GM18519 (cell line): ENCODE measurements around the gene KIAA1191.
A peak's percentile ranks its signal among the peaks of the same experiment; 100 is the strongest.

Experiments used
- ATAC-seq: cut with Tn5 transposase; IDR thresholded peaks from one replicate; pipeline ENCODE4 v1.9.1; 2021; ENCODE audit warnings: mild to moderate bottlenecking, moderate library complexity; ENCODE audit not compliant: unreplicated experiment, low FRiP score

KIAA1191 gene

DNA sequence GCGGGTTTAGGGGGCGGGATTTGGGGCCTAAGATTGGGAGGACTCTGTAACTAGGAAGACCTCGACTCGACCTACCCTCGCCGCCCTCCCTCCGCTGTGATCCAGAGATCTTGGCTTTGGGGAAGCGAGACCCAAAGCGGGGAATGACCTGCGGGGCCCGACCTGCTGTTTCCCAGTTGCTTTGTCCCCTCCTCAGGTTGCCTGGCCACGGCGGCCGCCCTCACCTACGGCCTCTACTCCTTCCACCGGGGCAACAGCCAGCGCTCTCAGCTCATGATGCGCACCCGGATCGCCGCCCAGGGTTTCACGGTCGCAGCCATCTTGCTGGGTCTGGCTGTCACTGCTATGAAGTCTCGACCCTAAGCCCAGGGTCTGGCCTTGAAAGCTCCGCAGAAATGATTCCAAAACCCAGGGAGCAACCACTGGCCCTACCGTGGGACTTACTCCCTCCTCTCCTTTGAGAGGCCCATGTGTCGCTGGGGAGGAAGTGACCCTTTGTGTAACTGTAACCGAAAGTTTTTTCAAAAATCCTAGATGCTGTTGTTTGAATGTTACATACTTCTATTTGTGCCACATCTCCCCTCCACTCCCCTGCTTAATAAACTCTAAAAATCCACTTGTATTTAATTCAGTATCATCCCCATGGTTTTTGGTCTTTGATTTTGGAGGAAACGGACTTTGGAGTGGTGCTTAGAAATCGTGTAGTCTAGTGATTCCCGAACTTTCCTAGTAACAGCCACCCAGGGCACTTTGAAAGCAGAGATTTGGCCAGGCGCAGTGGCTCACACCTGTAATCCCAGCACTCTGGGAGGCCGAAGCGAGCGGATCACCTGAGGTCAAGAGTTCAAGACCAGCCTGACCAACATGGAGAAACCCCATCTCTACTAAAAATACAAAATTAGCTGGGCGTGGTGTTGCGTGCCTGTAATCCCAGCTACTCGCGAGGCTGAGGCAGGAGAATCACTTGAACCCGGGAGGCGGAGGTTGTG lies 27.9 kb upstream of the KIAA1191 start:
- peak; percentile 12 for ATAC-seq

DNA sequence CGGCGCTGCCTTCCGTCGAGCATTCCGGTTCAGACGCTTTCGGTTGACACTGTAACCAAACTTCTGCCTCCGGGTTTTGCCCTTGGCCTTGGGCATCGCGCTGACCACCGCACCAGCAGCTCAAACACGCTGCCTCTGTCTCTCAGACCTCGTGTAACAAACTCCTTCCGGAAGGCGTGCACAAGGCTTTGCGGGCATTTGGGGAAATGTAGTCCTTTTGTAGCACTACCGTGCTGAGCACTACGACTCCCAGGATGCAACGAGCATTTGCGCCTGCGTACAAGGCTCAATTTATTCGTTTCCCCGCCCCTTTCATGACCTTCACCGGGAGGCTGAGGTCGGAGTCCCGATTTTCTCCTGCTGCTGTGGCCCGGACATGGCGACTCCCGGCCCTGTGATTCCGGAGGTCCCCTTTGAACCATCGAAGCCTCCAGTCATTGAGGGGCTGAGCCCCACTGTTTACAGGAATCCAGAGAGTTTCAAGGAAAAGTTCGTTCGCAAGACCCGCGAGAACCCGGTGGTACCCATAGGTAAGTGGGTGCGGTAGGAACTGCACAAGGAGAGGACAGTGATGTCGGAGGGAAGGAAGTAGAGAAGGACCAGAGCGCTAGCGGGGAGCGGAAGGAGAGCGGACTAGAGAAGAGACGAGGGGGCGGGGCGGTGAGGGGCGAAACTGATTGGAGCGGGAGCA lies 27.0 kb upstream of the KIAA1191 start, which contains the start of the genes HIGD2A and NOP16:
HIGD2A (plus strand) TSS at position 308 of the 691 bp plus-strand sequence; CDS start at position 377, 69 bp downstream.
NOP16 (minus strand) TSS at position 155 of the 691 bp plus-strand sequence; CDS start at position 96, 59 bp downstream.
- ATAC-seq, result peak; percentile 74

DNA sequence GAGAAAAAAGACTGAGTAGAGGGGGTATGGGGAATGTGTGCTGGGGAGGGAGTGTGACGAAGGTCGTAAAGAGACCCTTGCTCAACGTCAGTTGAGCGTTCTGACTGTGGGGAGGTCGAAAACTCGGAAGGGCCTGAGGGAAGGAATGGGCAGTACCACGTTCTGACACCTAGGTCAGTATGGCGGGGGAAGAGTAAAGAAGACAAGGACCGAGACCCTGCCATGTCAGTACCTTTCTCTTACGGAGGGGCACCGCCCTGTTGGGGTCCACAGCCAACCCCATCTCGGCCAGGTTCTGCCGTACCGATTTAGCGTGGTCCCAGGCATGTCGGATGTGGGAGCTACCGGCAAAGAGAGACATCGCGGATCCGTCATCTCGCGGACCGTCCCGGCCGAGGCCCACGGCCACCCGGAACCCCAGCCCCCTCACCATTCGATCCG lies 26.5 kb upstream of the KIAA1191 start:
- no peak for ATAC-seq

DNA sequence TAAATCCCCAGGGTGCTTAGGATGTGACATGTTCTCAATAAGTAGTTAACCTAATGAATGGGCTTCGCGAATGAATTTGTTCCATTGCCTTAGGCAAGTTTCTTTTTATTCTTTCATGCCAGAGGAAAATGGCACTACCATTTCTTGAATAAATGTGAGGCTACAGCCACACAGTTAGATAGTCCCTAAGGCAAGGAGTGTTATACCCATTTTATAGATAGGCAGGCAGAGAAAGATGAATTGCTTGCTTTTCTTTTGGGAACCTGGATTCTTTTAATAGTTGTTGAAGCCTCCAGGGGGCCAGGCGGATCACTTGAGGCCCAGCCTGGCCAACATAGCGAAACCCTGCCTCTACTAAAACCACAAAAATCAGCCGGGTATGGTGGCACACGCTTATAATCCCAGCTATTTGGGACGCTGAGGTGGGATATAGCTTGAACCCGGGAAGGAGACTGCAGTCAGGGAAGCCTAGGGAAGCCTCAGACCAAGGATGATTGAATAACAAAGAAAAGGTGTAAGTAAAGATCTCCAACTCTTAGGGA lies 25.9 kb upstream of the KIAA1191 start:
- no peak for ATAC-seq

DNA sequence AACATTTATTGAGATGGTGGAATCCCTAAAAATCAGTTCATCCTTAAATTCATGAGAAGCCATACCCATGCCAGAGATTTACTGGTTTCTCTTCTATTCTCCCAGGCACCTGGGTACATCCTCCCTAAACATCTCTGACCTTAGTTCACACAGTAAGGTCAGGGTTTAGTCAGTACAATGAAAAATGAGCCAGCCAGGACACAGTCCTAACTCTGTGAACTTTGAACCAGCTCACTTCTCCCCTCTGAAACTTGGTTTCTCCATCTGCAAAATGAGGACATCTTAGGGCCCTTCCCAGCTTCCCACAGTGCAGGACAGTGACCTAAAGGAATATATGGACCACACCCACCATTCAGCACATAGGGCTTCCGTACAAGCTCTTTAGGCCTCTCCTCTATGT lies 24.9 kb upstream of the KIAA1191 start:
- no peak for ATAC-seq

DNA sequence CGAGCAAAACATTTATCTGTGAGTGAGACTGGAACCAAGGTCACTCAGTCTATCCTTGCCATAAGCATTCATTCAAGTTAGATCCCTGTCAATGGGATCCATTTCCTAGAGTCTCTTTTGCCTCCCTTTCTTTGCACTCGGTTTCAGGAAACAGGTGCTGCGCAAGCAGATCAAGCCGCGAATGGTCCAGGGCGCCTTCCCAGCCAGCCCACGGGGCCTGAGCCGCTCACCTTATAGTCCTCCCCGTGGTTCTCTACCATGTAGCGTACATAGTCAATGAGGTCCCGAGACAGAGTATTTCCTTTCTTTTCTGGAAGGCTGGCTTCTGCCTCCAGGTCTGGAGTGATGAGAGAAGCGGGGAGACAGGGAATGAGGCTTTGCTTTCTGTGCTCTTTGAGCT lies 23.4 kb upstream of the KIAA1191 start:
- no peak for ATAC-seq

DNA sequence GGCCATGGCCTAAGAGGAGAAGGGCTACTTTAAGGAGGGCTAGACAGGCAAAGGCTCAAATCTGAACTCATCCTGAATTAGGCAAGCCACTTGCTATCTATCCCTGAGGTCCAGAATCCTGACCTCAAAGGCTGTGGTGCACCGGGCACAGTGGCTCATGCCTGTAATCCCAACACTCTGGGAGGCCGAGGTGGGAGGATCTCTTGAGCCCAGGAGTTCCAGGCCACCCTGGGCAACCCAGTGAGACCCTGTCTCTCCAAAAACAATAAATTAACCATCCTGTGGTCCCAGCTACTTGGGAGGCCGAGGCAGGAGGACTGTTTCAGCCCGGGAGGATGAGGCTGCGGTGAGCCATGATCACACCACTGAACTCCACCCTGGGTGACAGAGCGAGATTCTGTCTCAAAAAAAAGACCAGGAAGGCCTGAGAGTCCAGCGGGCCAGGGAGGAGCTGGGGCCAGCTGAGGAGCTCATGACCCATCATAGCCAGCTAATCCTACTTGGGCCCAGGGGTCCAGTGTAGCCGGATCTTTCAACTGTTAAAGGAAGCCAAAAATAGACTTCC lies 22.9 kb upstream of the KIAA1191 start:
- ATAC-seq, result no peak

DNA sequence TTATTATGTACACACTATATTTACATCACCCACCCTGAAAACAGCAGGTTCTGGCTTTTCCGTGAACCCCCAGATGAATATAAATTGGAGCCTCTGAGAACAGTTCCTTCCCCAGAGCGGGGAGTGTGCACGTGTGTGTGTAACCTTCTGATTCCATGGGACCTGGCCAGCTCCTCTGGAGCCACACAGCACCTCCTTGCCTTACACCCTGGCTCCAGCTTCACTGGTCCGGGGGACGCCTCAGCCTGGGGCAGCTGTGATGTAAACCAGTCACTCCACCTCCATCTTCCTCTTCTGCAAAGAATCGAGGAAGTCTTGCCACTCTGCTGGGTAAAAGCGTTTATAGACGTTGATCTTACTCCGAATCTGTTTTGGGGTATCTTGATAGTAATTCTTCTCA lies 22.4 kb upstream of the KIAA1191 start:
- ATAC-seq, result no peak

DNA sequence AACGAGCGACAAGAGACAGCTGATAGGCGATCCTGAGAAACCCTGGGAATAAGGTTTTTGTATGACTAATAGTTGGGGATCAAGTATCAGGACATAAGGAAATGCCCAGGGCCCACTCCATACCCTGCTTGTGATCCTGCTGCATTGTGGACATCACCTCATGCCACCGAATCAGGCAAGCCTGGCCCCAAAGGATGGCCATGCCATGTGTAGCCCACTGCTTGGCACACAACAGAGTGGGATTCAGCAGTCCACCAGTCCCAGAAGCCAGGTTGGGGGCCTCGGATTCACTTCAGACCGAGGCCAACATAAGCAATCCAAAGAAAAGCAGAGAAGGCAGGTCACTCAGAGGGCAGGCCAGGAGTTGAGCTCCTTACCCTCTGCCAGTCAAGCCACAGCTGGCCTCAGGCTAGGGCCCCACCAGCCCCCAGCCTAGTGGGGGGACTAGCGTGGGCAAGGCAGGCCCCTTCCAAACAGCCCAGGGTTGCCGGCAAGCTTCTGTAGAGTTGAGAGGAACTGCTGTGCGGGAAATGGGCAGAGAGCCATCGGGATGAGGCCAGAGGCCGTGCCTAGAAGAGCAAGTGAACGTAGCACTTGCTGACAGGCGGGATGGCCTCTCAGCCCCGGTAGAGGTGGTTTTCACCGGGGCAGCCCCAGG lies 21.8 kb upstream of the KIAA1191 start:
- ATAC-seq, result no peak

DNA sequence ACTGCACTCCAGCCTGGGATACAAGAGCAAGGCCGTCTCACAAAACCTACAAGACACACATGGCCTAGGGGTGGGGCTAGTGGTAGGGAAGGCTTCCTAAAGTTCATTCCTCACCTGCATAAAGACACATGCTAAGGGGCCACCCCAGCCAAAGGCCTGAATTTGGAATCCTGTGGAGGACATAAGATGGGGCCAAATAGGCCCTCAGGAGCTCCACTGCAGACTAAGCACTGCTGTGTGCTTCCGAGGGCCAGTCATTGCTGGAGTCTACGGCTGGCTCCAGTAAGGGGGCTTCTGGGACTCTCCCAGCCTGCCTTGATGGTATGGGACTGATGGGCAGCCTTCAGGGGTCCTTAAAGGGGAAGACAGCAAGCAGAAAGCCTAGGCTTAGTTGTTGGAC lies 21.2 kb upstream of the KIAA1191 start:
- no peak for ATAC-seq

DNA sequence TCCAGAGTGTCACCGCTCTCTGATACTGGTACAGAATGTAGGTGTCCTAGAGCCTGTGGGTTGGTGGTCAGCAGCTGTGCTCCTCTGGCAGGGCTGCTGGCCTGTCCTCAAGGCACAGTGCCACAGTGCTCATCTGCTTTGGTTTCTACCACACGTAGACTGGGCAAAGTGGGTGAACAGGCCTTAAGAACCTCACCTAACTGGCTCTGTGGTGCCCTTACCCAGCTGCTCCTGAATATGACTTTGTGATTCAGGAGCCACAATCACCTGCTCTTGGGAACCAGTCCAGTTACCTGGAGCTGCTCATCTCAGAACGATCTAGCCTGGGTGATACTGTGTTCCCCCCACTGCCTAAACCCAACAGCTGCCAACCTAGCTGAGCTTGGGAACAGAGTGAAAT lies 20.4 kb upstream of the KIAA1191 start:
- ATAC-seq, result no peak

DNA sequence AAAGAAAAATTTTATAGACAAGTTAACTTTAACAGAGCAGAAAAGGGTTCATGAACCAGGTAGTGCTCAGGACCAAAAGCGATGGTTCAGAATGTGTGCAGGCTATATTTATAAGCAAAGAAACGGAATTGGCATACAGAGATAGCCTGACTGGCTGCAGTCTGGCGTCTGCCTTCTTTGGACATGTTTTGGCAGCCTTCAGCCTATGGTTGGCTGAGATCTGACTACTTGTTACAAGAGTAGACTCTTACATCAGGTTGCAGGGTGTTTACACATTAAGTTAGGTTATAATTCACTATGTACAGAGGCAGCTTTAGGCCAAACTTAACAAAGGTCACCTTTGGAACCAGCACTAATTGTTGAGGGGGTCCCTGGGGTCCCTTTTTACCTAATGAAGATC lies 19.9 kb upstream of the KIAA1191 start:
- no peak for ATAC-seq

DNA sequence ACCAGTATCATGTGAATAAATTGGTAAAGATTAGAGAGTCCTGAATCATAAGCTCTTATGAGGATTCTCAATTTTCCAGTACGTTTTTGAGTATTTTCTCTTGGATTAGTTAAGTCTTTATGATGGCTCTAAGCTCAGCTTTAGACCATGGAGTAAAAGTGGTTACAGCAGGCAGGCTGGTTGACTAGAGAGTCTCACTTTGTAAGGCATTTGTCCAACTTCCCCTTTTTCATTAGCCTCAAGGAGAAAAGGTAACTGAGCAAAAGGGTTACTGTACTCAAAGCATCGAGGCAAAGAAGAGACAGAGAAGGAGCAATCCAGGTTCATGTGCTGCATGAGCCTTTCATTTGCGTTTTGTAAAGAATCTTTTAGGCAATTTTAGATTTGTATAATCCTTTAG lies 18.3 kb upstream of the KIAA1191 start:
- ATAC-seq, result no peak

DNA sequence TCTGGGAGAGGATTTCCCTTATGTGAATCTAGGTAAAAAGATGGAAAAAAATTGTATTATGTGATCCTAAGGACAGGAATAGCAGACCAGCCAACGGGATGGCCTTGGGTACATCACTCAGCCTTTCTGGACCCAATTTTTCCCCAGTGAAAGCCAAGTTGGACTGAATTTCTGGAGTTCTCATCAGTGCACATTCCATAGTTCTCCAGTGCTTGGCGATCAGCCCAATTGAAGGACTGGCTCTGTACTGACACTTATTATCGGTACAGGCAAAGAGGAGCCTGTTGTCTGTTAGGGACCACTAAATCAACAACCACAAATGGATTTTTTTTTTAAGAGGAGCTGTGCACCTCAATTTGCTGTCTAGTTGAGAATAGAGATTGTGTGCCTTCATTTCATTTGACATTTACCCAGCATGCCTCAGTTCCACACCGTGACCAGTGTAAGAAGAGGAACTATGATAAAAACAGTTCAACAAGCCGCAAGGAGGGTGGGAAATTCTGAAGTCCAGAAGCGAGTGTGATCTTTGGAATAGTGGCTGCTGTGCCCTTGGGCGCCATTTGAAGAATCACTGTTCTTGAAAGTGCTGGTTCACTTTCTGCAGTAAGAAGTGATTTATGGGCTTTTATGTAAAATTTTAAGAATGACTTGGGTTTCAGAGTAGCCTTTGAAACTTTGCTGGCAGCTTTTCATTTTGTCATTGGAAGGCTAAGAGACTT lies 11.7 kb upstream of the KIAA1191 start:
- ATAC-seq, result no peak

DNA sequence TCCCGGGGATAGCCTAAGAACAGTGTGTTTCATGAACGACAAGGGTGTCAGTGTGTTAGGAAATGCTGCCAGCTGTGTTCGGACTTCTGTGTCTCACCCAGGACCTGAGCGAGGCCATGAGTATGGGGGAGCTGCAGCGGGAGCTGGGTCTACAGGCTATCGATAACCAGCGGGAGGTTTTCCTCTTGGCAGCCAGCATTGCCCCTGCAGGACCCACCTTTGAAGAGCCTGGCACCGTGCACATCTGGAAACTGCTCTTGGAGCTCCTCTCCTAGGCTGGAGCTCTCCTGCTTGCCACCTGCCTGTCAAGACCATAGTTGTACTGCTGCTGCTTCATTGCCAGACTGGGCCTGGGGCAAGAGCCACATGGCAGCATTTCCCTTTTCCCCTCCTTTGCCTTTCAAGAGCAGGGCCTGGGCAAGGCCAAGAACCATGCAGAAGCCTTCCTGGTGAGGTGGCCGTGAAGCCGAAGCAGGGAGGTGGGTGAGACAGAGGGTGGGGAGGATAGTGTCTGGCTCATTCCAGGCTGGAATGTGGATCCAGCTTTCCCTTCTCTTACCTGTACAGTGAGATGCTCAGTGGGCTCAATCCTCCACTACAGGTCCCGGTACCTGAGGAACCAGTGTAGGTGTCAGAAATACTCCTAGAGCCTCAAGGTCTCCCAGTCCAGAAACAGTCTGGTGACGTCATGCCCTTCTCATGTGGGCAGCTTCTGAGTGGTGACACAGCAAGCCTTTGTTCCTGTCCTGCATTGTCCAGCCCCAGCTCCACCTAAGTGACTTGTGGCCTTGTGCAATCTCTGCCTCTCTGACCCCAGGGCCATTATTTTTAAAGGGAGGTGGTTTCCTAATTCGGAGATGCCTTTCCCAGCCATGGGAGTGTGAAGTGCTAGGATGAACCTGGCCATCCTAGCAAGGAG lies 10.3 kb upstream of the KIAA1191 start:
- no peak for ATAC-seq

DNA sequence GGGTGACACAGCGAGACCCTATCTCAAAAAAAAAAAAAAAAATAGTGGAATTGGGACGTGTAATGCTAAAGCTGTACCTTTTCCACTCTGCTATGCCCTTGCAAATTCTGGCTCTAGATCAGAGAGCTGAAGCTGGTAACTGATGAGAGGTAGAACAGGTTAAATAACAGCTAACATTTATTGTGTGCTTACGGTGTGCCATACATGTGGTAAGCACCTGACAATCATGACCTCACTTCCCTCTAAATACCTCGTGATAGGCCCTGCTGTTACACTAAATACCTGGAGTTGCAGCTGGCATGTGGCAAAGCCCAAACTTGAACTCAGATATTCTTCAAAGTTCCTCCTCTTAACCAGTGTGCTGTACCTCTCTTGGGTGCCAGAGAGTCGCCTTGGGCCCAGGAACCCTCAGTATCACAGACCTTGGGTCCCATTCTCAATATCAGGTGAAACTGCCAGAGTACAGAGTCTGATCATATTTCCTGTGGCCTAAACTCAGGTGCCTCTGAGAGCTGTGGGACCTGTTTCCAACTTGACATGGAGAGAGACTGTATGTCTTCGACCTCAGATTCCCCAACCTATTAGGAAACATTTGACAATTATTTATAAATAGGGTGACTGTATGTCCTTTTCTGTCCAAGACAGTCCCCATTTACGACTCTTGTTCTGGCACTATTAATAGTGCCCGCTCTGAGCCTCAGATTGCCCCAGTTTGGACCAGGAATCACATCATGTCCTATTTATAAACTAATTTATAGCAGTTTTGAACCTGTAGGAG lies 8.6 kb upstream of the KIAA1191 start:
- ATAC-seq, result no peak

DNA sequence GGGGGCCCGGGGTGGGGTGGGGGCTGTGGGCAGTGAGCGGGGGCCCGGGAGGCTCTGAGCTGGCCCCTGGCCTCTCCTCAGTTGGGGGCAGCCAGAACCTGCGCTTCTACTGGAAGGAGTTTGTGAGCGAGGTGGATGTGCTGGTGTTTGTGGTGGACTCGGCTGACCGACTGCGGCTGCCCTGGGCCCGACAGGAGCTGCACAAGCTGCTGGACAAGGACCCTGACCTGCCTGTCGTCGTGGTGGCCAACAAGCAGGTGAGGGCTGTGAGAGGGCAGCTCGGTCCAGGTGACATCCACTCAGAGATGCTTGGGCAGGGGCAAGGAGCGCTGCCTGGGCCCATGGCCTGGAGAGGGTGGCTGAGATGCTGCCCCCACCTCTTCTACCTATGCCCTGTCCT lies 7.2 kb upstream of the KIAA1191 start:
- no peak for ATAC-seq
